LHCN-M2 (cell line): ENCODE results near the gene SPINK13. TPM values are rescaled to one million over a fixed set of nuclear protein-coding genes. Genes with fewer than 3 reads are reported as not detected.
"Not testable (repeated sequence)": the region's sequence is repeated elsewhere in the genome, so short reads cannot be mapped to it uniquely, and the experiment has no call there.

Experiments
- DNase-seq: peaks from one replicate; pipeline ENCODE4 v3.0.0-alpha.2; 2012; ENCODE audit warnings: low read depth
- polyA plus RNA-seq: library from polyadenylated mRNA; unstranded; fragments of >200 nt; gene quantifications from one replicate; pipeline ENCODE4 v1.2.1, GENCODE V29; 2012; ENCODE audit warnings: missing spikeins
- total RNA-seq: library from RNA; depleted of rRNA; stranded (reverse); fragments of >200 nt; gene quantifications from 2 replicates; pipeline ENCODE4 v1.2.3, GENCODE V29; 2014; rRNA removed

SPINK13 gene
- not detected in 2 replicates for total RNA-seq
- polyA plus RNA-seq, result not detected

- peak; percentile 42 for DNase-seq
These were observed at the start of gene SPINK13 for GRCh38 chr5:148268566-148268965. Gene SPINK13 (plus strand): TSS chr5:148268794. CDS start chr5:148270073, 1,279 bp downstream.

GRCh38 chr5:148221508-148221907, 47.1 kb upstream of the SPINK13 start:
- no peak for DNase-seq

GRCh38 chr5:148224117-148224742, 44.4 kb upstream of the SPINK13 start:
- no peak for DNase-seq

- no peak for DNase-seq
These were observed 40.1 kb upstream of the SPINK13 start for GRCh38 chr5:148228392-148228984.

GRCh38 chr5:148229840-148230239, 38.8 kb upstream of the SPINK13 start:
- no peak for DNase-seq

- no peak for DNase-seq
These were observed 38.4 kb upstream of the SPINK13 start for GRCh38 chr5:148230240-148230639.

- DNase-seq, result no peak
These were observed 30.7 kb upstream of the SPINK13 start for GRCh38 chr5:148237785-148238417.

- no peak for DNase-seq
These were observed 30.2 kb upstream of the SPINK13 start, which contains the start of gene MARCOL for GRCh38 chr5:148238418-148238794. Gene MARCOL (plus strand): TSS chr5:148238525. CDS start chr5:148238598, 73 bp downstream.

- DNase-seq, result no peak
These were observed 19.7 kb upstream of the SPINK13 start for GRCh38 chr5:148248894-148249293.

- DNase-seq, result no peak
These were observed 13.1 kb upstream of the SPINK13 start for GRCh38 chr5:148255456-148255855.

- no peak for DNase-seq
These were observed 9.3 kb upstream of the SPINK13 start for GRCh38 chr5:148259288-148259687.

- DNase-seq, result no peak
These were observed 7.4 kb upstream of the SPINK13 start for GRCh38 chr5:148261221-148261620.

GRCh38 chr5:148267962-148268361, 632 bp upstream of the SPINK13 start:
- DNase-seq, result no peak

GRCh38 chr5:148275129-148275528, 6.5 kb downstream of the SPINK13 start:
- not testable (repeated sequence) for DNase-seq

- DNase-seq, result not testable (repeated sequence)
These were observed 12.3 kb downstream of the SPINK13 start for GRCh38 chr5:148280893-148281292.

GRCh38 chr5:148281336-148281735, 12.7 kb downstream of the SPINK13 start:
- DNase-seq, result not testable (repeated sequence)

GRCh38 chr5:148290271-148291195, 21.9 kb downstream of the SPINK13 start:
- peak; percentile 9 for DNase-seq

- no peak for DNase-seq
These were observed 29.1 kb downstream of the SPINK13 start for GRCh38 chr5:148297731-148298130.

- DNase-seq, result no peak
These were observed 37.9 kb downstream of the SPINK13 start for GRCh38 chr5:148306446-148306845.

GRCh38 chr5:148309019-148309418, 40.4 kb downstream of the SPINK13 start:
- DNase-seq, result no peak

GRCh38 chr5:148309746-148310145, 41.2 kb downstream of the SPINK13 start:
- DNase-seq, result no peak

GRCh38 chr5:148311484-148311883, 42.9 kb downstream of the SPINK13 start:
- no peak for DNase-seq
